Astrocyte of the hippocampus (primary cell): ENCODE results near the gene PEPD.
A peak's percentile ranks its signal among the peaks of the same experiment; 100 is the strongest.

ENCODE experiments used
- DNase-seq: peaks from one replicate; pipeline ENCODE4 v3.0.0; 2011; ENCODE audit warnings: low read depth, low spot score

PEPD gene

GRCh38 chr19:33422369-33423180 is 99.0 kb downstream of the PEPD start:
- DNase-seq: no peak

- DNase-seq: no peak
These were observed 100.2 kb downstream of the PEPD start for GRCh38 chr19:33421368-33421767.

GRCh38 chr19:33420821-33421220 is 100.8 kb downstream of the PEPD start:
- DNase-seq: no peak

- DNase-seq: no peak
These were observed 101.8 kb downstream of the PEPD start for GRCh38 chr19:33419788-33420130.

- DNase-seq: no peak
These were observed 102.5 kb downstream of the PEPD start for GRCh38 chr19:33418871-33419787.

- DNase-seq: no peak
These were observed 103.1 kb downstream of the PEPD start for GRCh38 chr19:33418461-33418860.

GRCh38 chr19:33417751-33418150 is 103.8 kb downstream of the PEPD start:
- DNase-seq: no peak

GRCh38 chr19:33416307-33417215 is 105.0 kb downstream of the PEPD start:
- peak; percentile 83 for DNase-seq

GRCh38 chr19:33414667-33415605 is 106.7 kb downstream of the PEPD start:
- no peak for DNase-seq

- no peak for DNase-seq
These were observed 107.5 kb downstream of the PEPD start for GRCh38 chr19:33413868-33414666.

GRCh38 chr19:33413426-33413725 is 108.2 kb downstream of the PEPD start:
- DNase-seq: no peak

- DNase-seq: no peak
These were observed 108.8 kb downstream of the PEPD start for GRCh38 chr19:33412601-33413425.

- no peak for DNase-seq
These were observed 109.9 kb downstream of the PEPD start for GRCh38 chr19:33411621-33412180.

- no peak for DNase-seq
These were observed 110.6 kb downstream of the PEPD start for GRCh38 chr19:33410915-33411401.

- DNase-seq: no peak
These were observed 111.5 kb downstream of the PEPD start for GRCh38 chr19:33409906-33410685.

GRCh38 chr19:33408538-33409434 is 112.8 kb downstream of the PEPD start:
- no peak for DNase-seq

- no peak for DNase-seq
These were observed 113.5 kb downstream of the PEPD start for GRCh38 chr19:33408116-33408515.
